Effector memory CD4-positive, alpha-beta T cell (primary cell): ENCODE measurements around the gene PDIA5.

Experiments used
- DNase-seq, 3 donors: peaks; one replicate each; pipeline ENCODE4 v3.0.0-alpha.2; 2020
- H3K27ac ChIP-seq: 2 replicates; pipeline ENCODE4 v1.7.0; 2013; ENCODE audit warnings: mild to moderate bottlenecking, low read length, moderate library complexity; ENCODE audit not compliant: insufficient read depth, poor library complexity, severe bottlenecking
- H3K27me3 ChIP-seq: replicated peaks from 2 replicates; pipeline ENCODE4 v1.7.0; 2013; ENCODE audit warnings: mild to moderate bottlenecking, low read length; ENCODE audit not compliant: insufficient read depth, control insufficient read depth, poor library complexity, severe bottlenecking
- H3K36me3 ChIP-seq: 2 replicates; pipeline ENCODE4 v1.7.0; 2013; ENCODE audit warnings: mild to moderate bottlenecking, low read length, moderate library complexity; ENCODE audit not compliant: control insufficient read depth, insufficient read depth
- H3K4me1 ChIP-seq: 2 replicates; pipeline ENCODE4 v1.7.0; 2013; ENCODE audit warnings: low read length, mild to moderate bottlenecking; ENCODE audit not compliant: control insufficient read depth, insufficient read depth, poor library complexity, severe bottlenecking
- H3K4me3 ChIP-seq: 2 replicates; pipeline ENCODE4 v1.7.0; 2013; ENCODE audit warnings: low read length, low read depth, mild to moderate bottlenecking; ENCODE audit not compliant: insufficient read depth, poor library complexity, severe bottlenecking
- H3K9me3 ChIP-seq: 2 replicates; pipeline ENCODE4 v1.7.0; 2013; ENCODE audit warnings: mild to moderate bottlenecking, low read length, moderate library complexity; ENCODE audit not compliant: control insufficient read depth

PDIA5 gene

DNA sequence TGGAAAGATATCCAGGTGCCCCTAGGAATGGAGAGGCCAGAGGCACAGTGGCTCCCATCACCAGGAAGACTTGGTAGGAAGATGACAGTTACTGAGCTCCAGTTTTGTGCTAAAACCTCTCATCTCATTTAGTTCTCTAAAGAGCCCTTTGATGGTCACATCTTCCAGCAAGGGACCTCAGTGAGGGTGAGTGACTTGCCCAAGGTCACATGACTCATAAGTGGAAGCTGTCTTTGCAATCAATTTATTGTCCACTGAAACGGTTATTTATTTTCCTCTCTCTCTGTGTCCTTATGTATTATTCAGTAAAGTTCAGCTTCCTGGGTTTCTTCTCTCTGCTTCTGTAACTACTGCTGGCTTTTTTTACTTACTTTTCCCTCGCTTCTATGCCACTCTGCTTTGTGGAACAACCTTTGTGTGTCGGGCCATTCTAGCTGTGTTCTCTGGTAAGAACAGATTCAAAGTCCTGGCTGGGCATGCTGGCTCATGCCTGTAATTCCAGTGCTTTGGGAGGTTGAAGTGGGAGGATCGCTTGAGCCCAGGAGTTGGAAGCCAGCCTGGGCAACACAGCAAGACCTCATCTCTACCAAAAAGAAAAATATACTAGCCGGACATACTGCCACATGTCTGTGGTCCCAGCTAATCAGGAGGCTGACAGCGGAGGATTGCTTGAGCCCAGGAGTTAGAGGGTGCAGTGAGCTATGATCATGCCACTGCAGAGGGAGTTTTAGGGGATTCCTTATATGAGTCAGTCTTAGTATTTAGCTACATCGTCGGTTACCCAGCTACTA lies 55.9 kb downstream of the PDIA5 start:
- Histone ChIP-seq H3K4me1 (no peaks in the 10 kb centered on the region), H3K4me3 (no peak overlapping the region), H3K9me3 (no peaks in the 10 kb centered on the region), H3K27ac (no peak overlapping the region), H3K27me3 (no peaks in the 10 kb centered on the region), H3K36me3 (peaks cover 3% of the 10 kb centered on the region)
- no peak for DNase-seq

- no peak overlapping the region for H3K4me3 ChIP-seq
- no peak overlapping the region for H3K27ac ChIP-seq
- H3K9me3 ChIP-seq: no peaks in the 10 kb centered on the region
- H3K36me3 ChIP-seq: peaks cover 3% of the 10 kb centered on the region
- H3K4me1 ChIP-seq: no peaks in the 10 kb centered on the region
- H3K27me3 ChIP-seq: no peaks in the 10 kb centered on the region
- no peak for DNase-seq
Measured at GRCh38 chr3:123123716-123124616, 57.1 kb downstream of the PDIA5 start.

- Histone ChIP-seq H3K9me3 (no peaks in the 10 kb centered on the region), H3K4me1 (no peaks in the 10 kb centered on the region), H3K36me3 (peaks cover 3% of the 10 kb centered on the region), H3K27ac (no peak overlapping the region), H3K27me3 (no peaks in the 10 kb centered on the region), H3K4me3 (no peak overlapping the region)
- no peak for DNase-seq
Measured at GRCh38 chr3:123124971-123125370, 58.1 kb downstream of the PDIA5 start.

DNA sequence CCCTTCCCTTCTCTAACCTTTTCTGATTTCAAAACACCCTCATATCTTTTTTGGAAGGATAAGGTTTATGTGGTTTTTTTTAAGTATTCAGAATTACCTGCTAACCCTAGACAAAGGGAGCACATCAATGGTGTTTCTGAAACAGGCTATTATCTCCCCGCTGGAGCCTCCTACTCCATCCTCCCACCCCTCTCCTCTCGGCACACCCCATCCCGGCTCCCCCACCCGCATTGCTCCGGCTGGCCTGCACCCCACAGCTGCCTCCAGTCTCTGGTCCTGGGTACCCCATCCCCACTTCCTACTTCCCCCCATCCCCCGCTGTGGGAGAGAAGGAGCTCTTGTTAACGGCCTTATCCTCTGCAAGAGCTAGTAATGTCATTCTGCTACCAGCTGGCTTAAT lies 59.2 kb downstream of the PDIA5 start:
- Histone ChIP-seq H3K4me1 (no peaks in the 10 kb centered on the region), H3K9me3 (no peaks in the 10 kb centered on the region), H3K36me3 (no peaks in the 10 kb centered on the region), H3K4me3 (no peak overlapping the region), H3K27me3 (no peaks in the 10 kb centered on the region), H3K27ac (no peak overlapping the region)
- DNase-seq: no peak

GRCh38 chr3:123126653-123127052 lies 59.8 kb downstream of the PDIA5 start:
- DNase-seq: no peak
- Histone ChIP-seq H3K27me3 (no peaks in the 10 kb centered on the region), H3K9me3 (no peaks in the 10 kb centered on the region), H3K4me3 (no peak overlapping the region), H3K4me1 (no peaks in the 10 kb centered on the region), H3K36me3 (no peaks in the 10 kb centered on the region), H3K27ac (no peak overlapping the region)

GRCh38 chr3:123129092-123129491 lies 62.3 kb downstream of the PDIA5 start:
- Histone ChIP-seq H3K4me1 (no peaks in the 10 kb centered on the region), H3K4me3 (no peak overlapping the region), H3K27ac (no peak overlapping the region), H3K9me3 (no peaks in the 10 kb centered on the region), H3K36me3 (peaks cover 2% of the 10 kb centered on the region), H3K27me3 (no peaks in the 10 kb centered on the region)
- DNase-seq: no peak

DNA sequence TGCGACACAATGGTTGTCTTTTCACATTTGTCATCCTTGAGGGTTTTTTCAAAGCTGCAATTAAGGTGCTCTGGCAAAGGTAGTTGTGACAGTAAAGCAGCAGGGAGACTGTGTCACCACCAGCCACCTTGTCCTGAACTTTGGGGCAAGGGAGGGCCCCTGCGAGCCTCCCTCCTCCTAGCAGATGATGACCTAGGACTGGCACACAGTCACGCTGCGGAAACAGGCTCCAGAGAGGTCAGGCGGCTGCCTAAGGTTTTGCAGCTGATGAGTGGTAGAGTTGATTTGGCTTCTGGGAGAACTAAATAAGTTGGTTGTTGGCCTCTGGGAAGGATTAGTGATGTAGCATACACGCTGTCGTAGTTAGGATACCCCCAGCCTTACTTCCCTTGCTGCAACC lies 62.7 kb downstream of the PDIA5 start:
- Histone ChIP-seq H3K36me3 (peaks cover 2% of the 10 kb centered on the region), H3K27ac (no peak overlapping the region)

DNA sequence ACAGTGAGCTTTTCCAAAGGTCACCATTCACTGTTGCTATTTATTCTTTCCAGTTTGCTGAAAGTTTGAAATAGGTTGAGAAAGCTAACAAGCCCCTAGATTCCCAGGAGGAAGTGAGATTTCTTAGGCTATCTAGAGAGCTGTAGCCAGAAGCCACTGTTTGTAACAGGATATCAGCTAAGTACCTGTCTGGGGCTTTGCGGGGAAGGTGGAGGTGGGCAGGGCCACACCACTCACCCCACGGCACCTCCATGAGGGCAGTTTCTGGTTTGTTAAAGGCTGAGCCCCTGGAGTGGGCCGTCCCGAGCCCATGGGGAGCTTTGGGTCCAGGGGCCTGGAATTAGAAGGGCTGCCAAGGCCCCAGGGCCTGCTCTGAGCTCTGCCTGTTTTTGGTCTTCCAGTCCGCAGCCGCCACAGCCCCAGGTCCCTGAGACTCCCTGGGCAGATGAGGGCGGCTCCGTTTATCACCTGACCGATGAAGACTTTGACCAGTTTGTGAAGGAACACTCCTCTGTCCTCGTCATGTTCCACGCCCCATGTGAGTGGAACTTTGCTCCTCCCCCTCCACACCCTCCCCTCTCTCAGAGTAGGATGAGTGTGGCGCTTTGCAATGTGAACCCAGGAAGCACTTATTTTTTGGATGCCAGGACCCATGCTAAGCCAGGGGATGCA lies 63.4 kb downstream of the PDIA5 start:
- no peaks in the 10 kb centered on the region for H3K4me1 ChIP-seq
- DNase-seq: no peak
- H3K27ac ChIP-seq: no peak overlapping the region
- no peaks in the 10 kb centered on the region for H3K9me3 ChIP-seq
- no peak overlapping the region for H3K4me3 ChIP-seq
- H3K27me3 ChIP-seq: no peaks in the 10 kb centered on the region
- peaks cover 2% of the 10 kb centered on the region for H3K36me3 ChIP-seq

More for the DNA sequence above, 62.7 kb downstream of the PDIA5 start:
- H3K9me3 ChIP-seq: no peaks in the 10 kb centered on the region
- H3K4me1 ChIP-seq: no peaks in the 10 kb centered on the region
- no peak overlapping the region for H3K4me3 ChIP-seq
- H3K27me3 ChIP-seq: no peaks in the 10 kb centered on the region
- DNase-seq: no peak

DNA sequence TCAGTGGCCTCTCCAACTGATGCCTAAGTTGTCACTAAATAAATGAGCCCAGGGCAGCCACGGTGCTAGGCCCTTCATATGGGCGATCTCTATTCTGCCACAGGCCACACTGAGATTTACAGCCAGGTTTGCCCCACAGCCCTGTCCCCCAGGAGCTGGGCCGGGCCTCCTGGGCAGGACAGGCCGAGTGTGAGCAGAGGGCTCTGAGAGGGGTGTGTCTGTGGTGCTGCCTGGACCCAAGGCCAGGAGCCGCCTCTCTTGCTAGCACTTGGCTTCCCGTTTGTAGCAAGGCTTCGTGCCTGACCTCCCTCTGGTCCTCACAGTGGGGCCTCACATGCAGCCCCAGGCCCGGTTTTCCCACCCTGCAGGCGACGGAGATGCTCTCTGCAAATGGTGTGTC lies 67.8 kb downstream of the PDIA5 start:
- Histone ChIP-seq H3K4me3 (no peak overlapping the region), H3K36me3 (peaks cover 2% of the 10 kb centered on the region), H3K9me3 (no peaks in the 10 kb centered on the region)

More for the DNA sequence above, 67.8 kb downstream of the PDIA5 start:
- H3K27me3 ChIP-seq: no peaks in the 10 kb centered on the region
- no peak for DNase-seq
- no peak overlapping the region for H3K27ac ChIP-seq
- H3K4me1 ChIP-seq: no peaks in the 10 kb centered on the region
